NCI-H748 treated with DMSO at 0.1 percent for 48 hours (cell line): ENCODE data around the gene PRTN3.
"Not testable (repeated sequence)": the region's sequence is repeated elsewhere in the genome, so short reads cannot be mapped to it uniquely, and the experiment has no call there.

Experiments used
- DNase-seq: peaks from one replicate; lab custom pipeline; 2025; lab: John Stamatoyannopoulos, UW

The PRTN3 gene

DNA sequence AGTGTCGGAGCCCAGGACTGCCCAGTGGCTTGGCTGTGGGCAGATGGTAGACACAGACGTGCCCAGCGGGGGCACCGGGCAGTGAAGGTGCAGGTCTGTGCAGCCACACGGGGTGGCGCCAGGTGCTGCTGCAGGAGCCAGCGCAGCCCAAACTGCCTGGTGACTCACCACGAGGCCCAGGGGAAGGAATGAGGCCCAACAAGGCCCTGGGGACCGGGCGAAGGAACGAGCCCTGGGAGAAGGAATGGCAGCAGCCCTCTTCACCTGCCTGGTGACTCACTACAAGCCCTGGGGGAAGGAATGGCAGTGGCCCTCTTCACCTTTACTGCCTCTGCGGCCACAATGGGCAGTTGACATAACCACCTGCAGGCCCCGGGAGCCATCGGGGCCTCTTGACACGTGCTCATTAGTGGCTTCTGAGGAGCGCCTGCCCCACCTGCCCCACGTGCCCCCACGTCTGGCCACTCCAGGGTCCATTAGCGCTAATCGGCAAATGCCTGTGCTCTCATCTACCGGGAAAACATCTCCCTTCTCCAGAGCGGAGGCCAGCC lies 42.9 kb downstream of the PRTN3 start:
- DNase-seq = no peak

DNA sequence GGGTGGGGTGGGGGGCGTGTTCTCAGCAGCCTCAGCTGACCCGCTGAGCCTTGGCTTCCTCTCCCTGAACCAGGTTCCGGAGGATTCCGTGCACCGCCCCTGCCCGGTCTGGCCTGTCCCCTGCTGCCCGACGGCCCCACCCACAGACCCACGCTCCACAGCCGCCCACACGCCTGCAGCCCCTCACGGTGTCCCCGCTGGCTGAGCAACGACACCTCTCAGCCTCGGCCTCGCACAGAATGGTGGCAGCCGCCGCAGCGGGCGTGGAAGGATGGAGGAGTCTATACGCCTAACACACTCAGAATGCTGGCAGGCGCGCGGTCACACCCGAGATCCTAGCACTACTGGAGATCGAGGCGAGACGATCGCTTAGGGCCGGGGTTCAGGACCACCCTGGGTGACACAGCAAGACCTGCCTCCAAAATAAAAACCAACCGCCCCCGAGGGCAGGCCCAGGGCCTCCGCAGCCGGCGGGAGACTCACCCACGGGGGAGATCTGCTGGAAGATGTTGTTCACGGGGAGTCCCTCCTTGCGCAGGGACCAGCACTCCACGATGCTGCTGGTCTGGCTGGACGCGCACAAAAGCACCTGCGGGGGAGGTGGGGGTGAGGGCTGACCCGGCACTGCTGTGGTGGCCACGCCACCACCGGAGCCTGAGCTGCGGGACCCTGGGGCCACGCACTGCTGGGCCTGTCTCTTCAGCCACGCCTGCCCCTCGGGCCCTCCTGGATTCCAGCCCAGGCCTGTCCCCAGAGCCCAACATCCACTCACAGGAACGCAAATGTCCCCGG lies 43.8 kb downstream of the PRTN3 start:
- no peak for DNase-seq

DNA sequence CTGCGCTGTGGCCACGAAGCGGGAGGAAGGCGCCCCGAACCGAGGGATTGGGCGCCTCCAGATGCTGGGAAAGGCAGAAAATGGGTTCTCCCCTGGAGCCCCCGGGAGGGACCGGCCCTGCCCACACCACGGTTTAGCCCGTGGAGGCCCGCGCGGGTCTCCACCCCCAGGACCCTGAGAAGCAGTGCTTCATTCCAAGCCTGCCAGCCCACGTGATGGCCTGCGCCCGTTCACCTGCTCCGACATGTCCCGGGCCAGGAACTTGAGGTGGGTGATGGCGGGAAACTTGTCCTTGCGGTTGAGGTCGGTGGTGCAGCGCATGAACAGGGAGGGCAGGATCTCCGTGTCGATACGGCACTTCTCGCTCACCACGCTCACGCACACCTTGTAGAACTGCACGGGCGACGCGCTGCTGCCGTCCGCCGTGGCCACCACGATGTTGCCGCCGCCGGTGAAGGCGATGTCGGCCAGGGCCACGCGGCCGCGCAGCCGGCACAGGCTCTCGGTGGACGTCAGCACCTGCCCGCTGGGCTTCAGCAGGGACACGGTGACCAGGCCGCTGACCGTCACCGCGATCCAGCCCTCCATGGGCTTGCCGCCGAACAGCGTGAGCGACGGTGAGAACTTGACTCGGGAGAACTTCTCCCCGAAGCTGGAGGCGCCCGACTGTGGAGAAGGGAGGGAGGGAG lies 44.9 kb downstream of the PRTN3 start:
- no peak for DNase-seq

DNA sequence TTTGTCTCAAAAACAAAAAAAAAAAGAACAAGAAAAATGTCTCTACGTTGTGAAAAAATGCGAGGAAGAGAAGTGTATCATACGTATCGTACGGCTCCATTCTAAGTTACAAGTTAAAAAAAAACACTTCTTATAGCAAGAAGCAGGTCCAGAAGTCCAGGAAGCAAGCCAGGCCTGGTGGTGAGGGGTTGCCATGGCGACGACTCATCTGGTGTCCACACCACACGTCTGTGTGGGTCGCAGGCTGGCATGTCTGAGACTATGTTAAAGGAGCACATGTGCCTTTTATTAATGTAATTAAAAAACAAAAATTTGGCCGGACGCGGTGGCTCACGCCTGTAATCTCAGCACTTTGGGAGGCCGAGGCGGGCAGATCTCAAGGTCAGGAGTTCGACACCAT lies 46.3 kb downstream of the PRTN3 start:
- DNase-seq = no peak

DNA sequence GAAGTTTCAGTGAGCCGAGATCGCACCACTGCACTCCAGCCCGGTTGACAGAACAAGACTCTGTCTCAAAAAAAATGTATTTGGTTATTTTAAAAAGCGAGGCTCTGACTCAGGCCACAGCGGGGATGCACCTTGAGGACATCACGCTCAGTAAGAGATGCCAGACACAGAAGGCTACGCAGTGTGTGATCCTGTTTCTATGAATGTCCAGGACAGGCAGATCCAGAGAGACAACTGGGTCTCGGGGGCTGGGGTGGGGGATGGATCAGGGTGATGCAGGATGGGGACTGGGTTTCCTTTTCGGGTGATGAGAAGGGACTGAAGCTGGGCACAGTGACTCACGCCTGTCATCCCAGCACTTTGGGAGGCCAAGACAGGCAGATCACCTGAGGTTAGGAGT lies 46.8 kb downstream of the PRTN3 start:
- no peak for DNase-seq

DNA sequence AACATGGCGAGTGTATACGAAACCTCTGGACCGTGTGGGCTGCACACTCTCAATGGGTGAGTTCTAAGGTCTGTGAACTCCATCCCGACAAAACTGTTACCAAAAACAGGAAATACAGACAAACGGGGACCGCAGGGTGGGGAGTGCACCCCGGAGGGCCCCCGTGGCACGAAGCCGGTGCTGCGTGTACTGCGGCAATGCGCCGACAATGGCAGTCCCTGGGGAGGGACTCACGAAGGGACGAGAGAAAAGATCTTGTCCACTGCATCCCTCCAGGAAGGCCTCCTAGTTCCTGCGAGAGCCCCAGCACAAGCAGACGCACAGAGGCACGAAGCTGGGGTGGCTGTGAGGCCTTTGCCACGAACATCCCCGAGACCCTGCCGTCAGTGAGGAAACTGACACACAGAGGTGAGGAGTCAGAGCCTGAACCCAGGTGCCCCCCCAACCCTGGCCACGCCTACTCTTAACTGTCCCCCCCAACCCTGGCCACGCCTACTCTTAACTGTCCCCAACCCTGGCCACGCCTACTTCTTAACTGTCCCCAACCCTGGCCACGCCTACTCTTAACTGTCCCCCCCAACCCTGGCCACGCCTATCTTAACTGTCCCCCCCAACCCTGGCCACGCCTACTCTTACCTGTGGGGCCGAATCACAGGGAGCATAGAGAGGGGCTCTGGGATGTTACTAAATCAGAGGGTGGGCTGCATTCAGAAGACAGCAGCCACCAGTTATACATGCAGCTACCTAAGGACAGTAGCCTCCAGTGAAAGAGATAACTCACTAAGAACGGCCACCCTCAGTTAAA lies 48.0 kb downstream of the PRTN3 start:
- DNase-seq = no peak

DNA sequence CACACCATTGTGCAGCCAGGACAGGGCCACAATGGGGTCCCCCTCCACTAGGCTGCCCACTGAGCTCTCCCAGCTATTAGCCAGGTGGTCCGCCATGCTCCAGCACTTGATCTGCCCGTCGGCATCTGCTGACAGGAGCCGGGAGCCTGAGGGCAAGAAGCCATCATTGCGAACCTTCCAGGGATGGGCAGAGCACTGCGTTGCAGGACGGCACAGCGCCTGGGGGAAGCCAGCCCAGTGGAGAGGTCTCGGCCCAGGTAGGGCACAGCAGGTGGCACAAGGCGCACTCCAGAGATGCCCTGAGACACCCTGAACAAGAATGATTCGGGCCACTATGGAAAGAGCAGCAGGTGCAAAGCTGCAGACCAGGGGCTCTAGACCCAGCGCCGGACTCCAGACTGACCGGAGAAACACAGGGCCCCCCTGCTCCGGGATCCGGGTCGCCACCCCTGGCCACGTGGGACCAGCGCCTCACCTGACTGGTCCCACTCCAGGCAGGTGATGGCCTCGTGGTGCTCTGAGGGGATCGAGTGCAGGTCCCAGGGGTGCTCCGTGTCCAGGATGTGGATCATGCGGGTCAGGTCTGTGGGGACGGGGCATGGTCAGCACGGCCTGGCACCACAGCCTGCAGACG lies 49.0 kb downstream of the PRTN3 start:
- DNase-seq = no peak

DNA sequence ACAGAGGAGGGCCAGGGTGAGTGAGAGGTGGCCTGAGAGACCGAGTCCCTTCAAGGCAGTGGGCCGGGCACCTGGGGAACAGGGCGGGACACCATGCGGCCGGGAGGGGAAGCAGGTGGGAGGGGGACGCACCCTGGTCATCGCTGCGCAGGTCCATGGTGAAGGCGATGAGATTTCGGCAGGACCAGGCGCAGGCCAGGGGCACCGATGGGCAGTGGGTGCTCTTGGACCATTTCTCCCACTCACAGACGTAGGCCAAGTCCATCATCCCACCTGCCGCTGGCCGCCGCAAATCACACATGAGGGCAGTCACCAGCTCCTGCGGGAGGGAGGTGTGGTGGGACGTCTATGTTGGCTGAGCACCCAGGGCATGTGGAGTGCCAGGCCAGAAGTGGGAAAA lies 50.0 kb downstream of the PRTN3 start:
- DNase-seq = no peak

DNA sequence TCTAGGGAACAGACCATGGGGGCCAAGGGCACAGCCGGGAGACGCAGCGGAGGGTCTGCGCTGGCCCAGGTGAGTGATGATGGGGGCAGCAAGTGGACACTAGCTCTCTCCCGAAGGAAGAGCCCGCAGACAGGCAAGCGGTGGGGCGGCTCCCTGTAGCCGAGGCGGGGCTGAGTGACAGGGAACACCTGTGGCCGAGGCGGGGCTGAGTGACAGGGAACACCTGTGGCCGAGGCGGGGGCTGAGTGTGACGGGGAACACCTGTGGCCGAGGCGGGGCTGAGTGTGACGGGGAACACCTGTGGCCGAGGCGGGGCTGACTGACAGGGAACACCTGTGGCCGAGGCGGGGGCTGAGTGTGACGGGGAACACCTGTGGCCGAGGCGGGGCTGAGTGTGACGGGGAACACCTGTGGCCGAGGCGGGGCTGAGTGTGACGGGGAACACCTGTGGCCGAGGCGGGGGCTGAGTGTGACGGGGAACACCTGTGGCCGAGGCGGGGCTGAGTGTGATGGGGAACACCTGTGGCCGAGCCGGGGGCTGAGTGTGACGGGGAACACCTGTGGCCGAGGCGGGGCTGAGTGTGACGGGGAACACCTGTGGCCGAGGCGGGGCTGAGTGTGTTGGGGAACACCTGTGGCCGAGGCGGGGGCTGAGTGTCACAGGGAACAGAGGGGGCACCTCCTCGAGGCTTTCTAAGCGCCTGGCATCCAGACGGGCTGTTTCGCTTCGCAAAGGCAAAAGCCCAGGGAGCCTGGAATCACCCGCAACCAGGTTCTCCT lies 50.8 kb downstream of the PRTN3 start:
- DNase-seq = not testable (repeated sequence)

DNA sequence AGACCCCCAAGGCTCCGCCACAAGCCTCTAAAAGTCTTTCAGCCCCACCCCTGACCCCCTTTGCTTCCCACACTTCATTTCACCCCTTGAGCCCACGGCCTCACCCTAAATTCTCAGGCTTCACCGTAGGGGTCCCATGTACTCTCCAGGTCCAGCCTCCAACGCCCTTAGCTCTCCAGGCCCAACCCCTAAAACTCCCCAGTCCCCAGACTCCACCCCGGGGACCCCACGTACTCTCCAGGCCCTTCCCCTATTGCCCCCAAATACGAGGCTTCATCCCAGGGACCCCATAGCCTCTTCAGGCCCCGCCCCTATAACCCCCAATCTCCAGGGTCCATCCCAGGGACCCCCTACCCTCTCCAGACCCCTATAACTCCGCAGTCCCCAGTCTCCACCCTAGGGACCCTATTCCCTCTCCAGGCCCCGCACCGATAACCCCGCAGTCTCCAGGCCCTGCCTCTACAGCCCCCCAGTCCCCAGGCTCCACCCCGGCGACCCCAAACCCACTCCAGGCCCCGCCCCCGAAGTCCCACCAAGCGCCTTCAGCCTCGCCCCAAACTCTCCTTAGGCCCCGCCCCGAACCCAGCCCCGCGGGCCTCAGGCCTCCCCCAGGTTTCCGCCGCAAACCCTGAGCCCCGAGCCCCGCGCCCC lies 51.6 kb downstream of the PRTN3 start:
- no peak for DNase-seq

DNA sequence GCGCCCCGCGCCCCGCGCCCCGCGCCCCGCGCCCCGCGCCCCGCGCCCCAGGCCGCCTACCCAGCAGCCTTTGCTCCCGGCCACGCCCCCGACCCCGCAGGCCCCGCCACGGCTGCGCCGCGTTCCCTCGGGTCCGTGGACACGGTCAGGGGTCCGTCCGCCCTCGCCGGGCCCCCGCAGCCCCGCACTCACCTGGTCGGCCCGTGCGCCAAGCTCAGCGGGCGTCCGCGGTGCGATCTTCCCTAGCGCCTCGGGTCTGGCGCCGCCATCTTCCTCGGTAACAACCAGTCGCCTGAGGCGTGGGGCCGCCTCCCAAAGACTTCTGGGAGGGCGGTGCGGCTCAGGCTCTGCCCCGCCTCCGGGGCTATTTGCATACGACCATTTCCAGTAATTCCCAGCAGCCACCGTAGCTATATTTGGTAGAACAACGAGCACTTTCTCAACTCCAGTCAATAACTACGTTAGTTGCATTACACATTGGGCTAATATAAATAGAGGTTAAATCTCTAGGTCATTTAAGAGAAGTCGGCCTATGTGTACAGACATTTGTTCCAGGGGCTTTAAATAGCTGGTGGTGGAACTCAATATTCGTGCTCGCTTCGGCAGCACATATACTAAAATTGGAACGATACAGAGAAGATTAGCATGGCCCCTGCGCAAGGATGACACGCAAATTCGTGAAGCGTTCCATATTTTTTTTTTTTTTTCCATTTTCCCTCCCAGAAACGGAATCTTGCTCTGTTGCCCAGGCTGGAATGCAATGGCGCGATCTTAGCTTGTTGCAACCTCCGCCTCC lies 52.3 kb downstream of the PRTN3 start, which contains the start of the genes MED16 and RNU6-9:
TSS of gene MED16 (minus strand) at position 294 of the 796 bp plus-strand sequence. CDS start 2,056 bp downstream, outside the sequence.
TSS of gene RNU6-9 (plus strand) at position 591 of the 796 bp plus-strand sequence.
- DNase-seq = peak; percentile 50

DNA sequence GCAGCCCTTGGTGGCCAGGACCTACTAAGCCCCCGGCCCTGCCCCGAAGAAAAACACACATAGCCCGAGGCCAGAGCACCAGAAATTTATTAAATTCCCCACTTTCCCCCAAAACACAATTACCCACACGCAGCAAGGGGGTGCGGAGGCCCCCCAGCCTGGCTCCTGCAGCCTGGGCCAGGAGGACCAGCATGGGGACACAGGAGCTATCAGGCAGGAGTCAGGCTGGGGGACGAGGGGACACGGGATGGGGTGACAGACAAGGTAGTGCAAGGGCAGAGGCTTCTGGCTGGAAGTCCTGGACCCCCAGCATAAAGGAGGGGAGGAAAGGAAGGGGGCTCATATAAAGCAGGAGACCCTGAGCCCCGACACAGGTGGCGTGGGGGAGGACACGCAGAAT lies 55.6 kb downstream of the PRTN3 start:
- DNase-seq = no peak

DNA sequence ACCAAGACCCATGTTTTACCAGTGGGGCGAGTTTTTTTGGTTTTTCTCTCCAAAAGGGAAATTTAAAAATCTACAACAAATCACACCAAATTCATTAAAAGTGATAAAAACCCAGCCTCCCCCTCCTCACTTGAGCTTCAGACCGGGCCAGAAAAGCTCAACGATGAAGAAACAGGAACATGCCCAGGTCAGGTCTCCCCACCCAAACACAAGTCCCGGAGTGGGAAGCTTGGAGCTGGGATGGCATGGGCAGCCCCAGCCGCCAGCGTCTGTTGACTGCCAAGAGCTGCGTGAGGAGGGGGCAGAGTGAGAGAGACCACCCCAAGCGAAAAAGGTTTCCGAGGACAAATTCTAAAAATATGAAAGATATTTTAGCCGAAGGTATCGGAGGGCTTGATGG lies 56.2 kb downstream of the PRTN3 start:
- no peak for DNase-seq

DNA sequence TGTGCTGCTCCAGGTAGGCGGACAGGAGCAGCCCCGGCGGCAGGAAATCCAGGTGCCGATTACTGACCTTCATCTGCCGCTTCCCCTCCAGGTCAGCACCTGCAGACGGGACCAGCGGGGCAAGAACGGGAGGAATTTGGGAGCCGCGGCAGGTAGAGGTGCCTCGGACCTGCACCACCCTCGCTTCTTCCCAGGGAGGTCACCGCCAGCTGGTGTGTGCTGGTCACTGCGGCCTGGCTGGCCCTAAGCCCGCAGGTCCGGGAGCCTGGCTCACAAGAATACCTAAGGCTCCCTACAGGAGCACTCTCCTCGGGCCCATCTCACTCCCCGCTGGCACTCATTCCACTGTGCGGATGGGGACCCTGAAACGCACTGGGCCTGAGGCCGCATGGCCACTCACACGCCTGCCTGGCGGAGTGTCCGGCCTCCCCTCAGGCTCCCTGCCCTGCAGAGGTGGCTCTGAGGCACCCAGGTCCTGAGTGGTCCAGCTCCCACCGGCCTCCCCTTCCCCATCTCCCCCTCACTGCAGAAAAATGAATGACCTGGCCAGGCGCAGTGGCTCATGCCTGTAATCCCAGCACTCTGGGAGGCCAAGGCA lies 56.7 kb downstream of the PRTN3 start:
- no peak for DNase-seq
